Adipocyte (in vitro differentiated cells): ENCODE measurements around the gene ADCY3.

Experiments
- DNase-seq: peaks from one replicate; pipeline ENCODE4 v3.0.0-alpha.2; 2015; ENCODE audit warnings: low read depth
- H3K27me3 ChIP-seq: replicated peaks from 2 replicates; pipeline ENCODE4 v1.7.0; 2013; ENCODE audit warnings: mild to moderate bottlenecking, low read length, moderate library complexity; ENCODE audit not compliant: control insufficient read depth, insufficient read depth
- H3K36me3 ChIP-seq: 2 replicates; pipeline ENCODE4 v1.7.0; 2013; ENCODE audit warnings: low read length, mild to moderate bottlenecking, moderate library complexity; ENCODE audit not compliant: control insufficient read depth, insufficient read depth, severe bottlenecking
- H3K4me1 ChIP-seq: 2 replicates; pipeline ENCODE4 v1.7.0; 2013; ENCODE audit warnings: mild to moderate bottlenecking, low read length, moderate library complexity; ENCODE audit not compliant: control insufficient read depth, insufficient read depth
- H3K4me3 ChIP-seq: 2 replicates; pipeline ENCODE4 v1.7.0; 2013; ENCODE audit warnings: mild to moderate bottlenecking, low read length, moderate library complexity
- H3K9ac ChIP-seq: 2 replicates; pipeline ENCODE4 v1.7.0; 2013; ENCODE audit warnings: mild to moderate bottlenecking, low read length, moderate library complexity
- H3K9me3 ChIP-seq: 2 replicates; pipeline ENCODE4 v1.7.0; 2013; ENCODE audit warnings: mild to moderate bottlenecking, low read length, moderate library complexity; ENCODE audit not compliant: control insufficient read depth

Gene ADCY3

DNA sequence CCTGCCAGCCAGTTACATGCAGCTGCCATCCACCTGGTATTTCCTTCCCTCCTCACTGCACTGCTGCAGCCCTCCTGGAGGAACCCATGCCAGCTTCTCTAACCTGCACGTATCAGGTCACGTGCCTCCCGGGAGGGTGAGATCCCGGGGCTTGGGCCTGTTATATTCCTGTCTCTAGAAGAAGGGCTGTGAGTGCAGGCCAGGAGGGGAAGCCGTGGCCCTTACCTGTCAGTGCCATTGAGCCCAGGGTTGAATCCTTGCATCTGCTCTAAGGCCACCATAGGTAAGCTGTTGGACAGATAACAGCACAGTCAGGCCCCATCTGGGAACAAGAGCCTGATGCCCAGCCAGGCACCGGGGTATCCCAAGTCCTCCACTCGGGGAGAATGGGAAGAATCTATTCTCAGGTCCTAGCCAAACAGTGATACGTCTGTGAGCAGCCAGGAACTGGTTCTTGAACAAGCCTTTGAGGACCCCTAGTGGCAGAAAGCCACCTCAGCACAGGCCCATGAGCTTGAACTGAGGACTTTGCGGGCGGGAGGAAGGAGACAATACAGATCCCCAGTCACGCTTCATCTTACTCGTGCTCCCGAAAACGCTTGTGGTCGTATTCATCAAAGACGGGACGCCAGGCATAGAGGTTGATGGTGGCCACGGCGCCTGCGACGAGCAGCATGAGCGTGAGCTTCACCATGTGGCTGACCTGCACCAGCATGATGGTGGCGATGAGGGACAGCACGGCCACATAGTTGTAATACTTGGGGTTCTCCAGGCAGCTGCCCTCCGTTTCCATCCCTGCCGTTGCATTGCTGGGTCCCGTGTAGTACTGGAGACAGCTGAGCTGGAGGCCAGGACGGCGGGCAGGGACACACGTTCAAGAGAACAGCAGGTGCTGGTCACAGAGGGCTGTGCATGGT is 92.5 kb downstream of the ADCY3 start:
- Histone ChIP-seq H3K4me3 (no peak overlapping the region), H3K9me3 (no peaks in the 10 kb centered on the region), H3K36me3 (peaks cover 14% of the 10 kb centered on the region), H3K4me1 (peaks cover 3% of the 10 kb centered on the region), H3K27me3 (no peaks in the 10 kb centered on the region), H3K9ac (no peak overlapping the region)
- DNase-seq, result peak; percentile 92

- Histone ChIP-seq H3K27me3 (no peaks in the 10 kb centered on the region), H3K36me3 (peaks cover 20% of the 10 kb centered on the region), H3K9ac (no peak overlapping the region), H3K4me3 (no peak overlapping the region), H3K4me1 (peaks cover 3% of the 10 kb centered on the region), H3K9me3 (no peaks in the 10 kb centered on the region)
- no peak for DNase-seq
Measured at GRCh38 chr2:24826773-24827145, 93.3 kb downstream of the ADCY3 start.

GRCh38 chr2:24825883-24826772 is 93.9 kb downstream of the ADCY3 start:
- no peak for DNase-seq
- no peak overlapping the region for H3K4me3 ChIP-seq

DNA sequence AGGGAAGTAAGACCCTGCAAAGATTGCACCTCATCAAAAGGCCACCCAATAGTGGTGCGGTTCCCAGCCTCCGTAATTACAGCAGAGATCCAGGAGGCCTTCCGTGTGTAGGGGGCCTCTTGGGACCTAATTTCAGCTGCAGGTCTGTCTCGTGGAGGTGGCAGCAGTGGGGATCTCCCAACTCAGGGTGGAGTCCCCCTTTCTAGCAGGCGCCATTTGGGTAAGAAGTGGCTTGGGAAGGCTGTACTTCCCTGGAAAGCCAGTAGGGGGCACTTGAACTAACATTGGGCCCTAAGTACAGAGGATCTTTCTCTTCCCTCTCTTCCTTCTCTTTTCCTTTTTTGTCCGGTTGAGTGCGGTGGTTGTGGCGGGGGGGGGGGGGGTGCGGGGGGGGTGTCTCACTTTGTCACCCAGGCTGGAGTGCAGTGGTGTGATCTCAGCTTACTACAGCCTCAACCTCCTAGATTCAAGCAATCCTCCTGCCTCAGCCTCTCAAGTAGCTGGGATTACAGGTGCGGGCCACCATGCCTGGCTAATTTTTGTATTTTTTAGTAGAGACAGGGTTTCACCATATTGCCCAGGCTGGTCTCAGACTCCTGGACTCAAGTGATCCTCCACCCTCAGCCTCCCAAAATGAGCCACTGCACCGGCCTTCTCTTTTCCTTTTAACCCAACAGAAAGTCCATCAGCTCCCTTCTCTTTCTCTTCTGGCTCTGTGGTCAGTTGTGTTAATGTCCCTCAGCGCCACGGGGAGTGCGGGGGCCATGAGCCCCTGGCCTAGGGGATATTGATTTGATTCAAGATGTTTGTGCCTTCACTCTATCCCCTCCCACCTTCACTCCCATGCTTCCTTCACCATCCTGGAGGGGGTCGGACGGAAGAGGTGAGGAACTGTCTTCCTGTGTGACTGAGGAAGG is 94.8 kb downstream of the ADCY3 start:
- DNase-seq, result no peak
- H3K9me3 ChIP-seq, result no peaks in the 10 kb centered on the region
- no peak overlapping the region for H3K4me3 ChIP-seq
- H3K9ac ChIP-seq, result no peak overlapping the region
- peaks cover 3% of the 10 kb centered on the region for H3K4me1 ChIP-seq
- H3K27me3 ChIP-seq, result no peaks in the 10 kb centered on the region
- peaks cover 32% of the 10 kb centered on the region for H3K36me3 ChIP-seq

More at GRCh38 chr2:24825883-24826772, 93.9 kb downstream of the ADCY3 start:
- Histone ChIP-seq H3K4me1 (peaks cover 3% of the 10 kb centered on the region), H3K9me3 (no peaks in the 10 kb centered on the region), H3K27me3 (no peaks in the 10 kb centered on the region), H3K36me3 (peaks cover 26% of the 10 kb centered on the region), H3K9ac (no peak overlapping the region)

GRCh38 chr2:24824071-24824588 is 95.9 kb downstream of the ADCY3 start:
- Histone ChIP-seq H3K9ac (no peak overlapping the region), H3K4me1 (peaks cover 3% of the 10 kb centered on the region), H3K9me3 (no peaks in the 10 kb centered on the region), H3K36me3 (peaks cover 39% of the 10 kb centered on the region), H3K4me3 (no peak overlapping the region), H3K27me3 (no peaks in the 10 kb centered on the region)
- DNase-seq, result no peak

DNA sequence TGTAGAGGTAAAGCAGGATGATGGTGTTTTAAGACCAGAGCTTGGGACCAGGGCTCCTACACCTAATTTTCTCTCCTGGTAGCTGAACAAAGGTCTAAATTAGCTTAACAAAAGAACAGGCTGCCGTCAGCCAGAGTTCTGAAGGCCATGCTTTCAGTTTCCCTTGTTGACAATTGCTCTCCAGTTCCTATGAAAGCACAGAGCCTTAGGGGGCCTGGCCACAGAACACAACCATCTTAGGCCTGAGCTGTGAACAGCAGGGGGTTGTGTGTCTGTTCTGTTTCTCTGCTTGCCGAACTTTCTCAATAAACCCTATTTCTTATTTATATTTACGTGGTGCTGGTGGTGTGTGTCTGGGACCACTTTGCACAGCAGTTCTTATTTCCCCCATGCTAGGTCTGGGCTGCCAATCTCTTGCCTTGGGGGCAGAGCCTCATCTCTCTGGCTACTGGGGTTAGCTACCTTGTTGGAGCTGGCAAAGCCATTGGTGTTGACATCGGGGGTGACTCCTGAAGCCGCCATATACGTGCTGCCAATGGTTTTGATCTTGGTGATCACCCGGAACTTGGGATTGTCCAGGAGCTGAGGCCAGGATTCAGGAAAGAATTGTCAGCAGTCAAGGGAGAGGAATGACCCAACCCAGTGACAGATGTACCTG is 97.9 kb downstream of the ADCY3 start:
- no peak for DNase-seq
- peaks cover 43% of the 10 kb centered on the region for H3K36me3 ChIP-seq

GRCh38 chr2:24821433-24821891 is 98.6 kb downstream of the ADCY3 start:
- DNase-seq, result no peak
- peaks cover 43% of the 10 kb centered on the region for H3K36me3 ChIP-seq
- H3K9ac ChIP-seq, result no peak overlapping the region
- H3K4me3 ChIP-seq, result no peak overlapping the region
- no peaks in the 10 kb centered on the region for H3K27me3 ChIP-seq
- no peaks in the 10 kb centered on the region for H3K9me3 ChIP-seq
- H3K4me1 ChIP-seq, result peaks cover 3% of the 10 kb centered on the region

More for the DNA sequence above, 97.9 kb downstream of the ADCY3 start:
- no peaks in the 10 kb centered on the region for H3K27me3 ChIP-seq
- no peak overlapping the region for H3K9ac ChIP-seq
- no peaks in the 10 kb centered on the region for H3K4me1 ChIP-seq
- H3K4me3 ChIP-seq, result no peak overlapping the region
- no peaks in the 10 kb centered on the region for H3K9me3 ChIP-seq

DNA sequence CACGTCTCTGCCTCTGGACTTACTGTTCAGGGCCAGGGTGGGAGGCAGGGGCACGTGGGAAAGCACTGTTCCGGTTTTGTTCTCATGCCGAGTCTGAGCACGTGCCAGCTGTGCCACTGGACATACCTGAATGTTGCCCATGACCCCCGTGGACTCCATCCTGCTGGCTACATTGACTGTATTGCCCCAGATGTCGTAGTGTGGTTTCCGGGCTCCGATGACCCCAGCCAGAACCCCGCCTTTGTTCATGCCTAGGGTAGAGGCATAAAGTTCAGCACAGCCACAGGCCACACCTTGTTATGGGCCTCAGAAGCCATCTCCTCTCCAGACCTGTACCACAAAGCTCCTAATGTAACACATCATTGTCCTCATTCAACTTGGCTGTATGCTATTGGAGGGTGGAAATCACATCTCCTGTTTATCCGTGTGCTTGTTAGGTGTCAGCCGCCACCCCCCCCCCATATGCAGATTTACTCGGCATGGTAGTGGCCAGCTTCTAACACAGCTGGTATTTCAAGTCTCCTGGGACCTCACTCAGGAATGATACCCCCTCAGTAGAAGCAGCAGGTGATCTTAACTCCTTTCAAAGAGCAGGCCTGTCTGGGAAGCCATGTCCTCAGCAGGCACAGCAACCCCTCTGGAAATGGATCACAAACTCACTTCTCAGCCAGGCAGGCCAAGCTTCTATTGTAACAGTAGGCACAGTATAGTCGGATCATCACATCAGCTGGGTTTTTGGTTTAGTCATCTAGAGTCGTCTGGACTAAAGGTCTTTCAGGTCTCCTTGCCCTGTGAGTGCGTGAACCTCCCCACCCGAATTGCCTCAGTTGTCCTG is 99.2 kb downstream of the ADCY3 start:
- peaks cover 46% of the 10 kb centered on the region for H3K36me3 ChIP-seq
- DNase-seq, result no peak

GRCh38 chr2:24820175-24820513 is 99.9 kb downstream of the ADCY3 start:
- no peaks in the 10 kb centered on the region for H3K27me3 ChIP-seq
- no peak for DNase-seq
- H3K36me3 ChIP-seq, result peaks cover 51% of the 10 kb centered on the region
- no peak overlapping the region for H3K4me3 ChIP-seq
- H3K9ac ChIP-seq, result no peak overlapping the region
- H3K4me1 ChIP-seq, result peaks cover 3% of the 10 kb centered on the region
- H3K9me3 ChIP-seq, result no peaks in the 10 kb centered on the region

More for the DNA sequence above, 99.2 kb downstream of the ADCY3 start:
- Histone ChIP-seq H3K9ac (no peak overlapping the region), H3K4me3 (no peak overlapping the region), H3K27me3 (no peaks in the 10 kb centered on the region), H3K9me3 (no peaks in the 10 kb centered on the region), H3K4me1 (peaks cover 3% of the 10 kb centered on the region)
